LNCaP clone FGC (cell line): Measurements from ENCODE around the gene TPCN2.
"Not testable (repeated sequence)": the region's sequence is repeated elsewhere in the genome, so short reads cannot be mapped to it uniquely, and the experiment has no call there.

Experiments used
- DNase-seq: peaks from one replicate; pipeline ENCODE4 v3.0.0-alpha.2; 2011; ENCODE audit warnings: low read depth
- H3K4me3 ChIP-seq: 2 replicates; pipeline ENCODE4 v1.5.1; 2011; ENCODE audit warnings: mild to moderate bottlenecking, low read depth, low read length, control low read depth
- CTCF ChIP-seq: IDR thresholded peaks from 2 replicates; pipeline ENCODE4 v1.5.1; 2012; ENCODE audit warnings: mild to moderate bottlenecking; ENCODE audit not compliant: control insufficient read depth, insufficient read depth; ENCODE audit errors: extremely low read depth

The TPCN2 gene

GRCh38 chr11:69136471-69136870 lies 87.7 kb downstream of the TPCN2 start:
- DNase-seq: no peak
- no peak for TF ChIP-seq CTCF
- H3K4me3 ChIP-seq: no peak overlapping the region

GRCh38 chr11:69137151-69137844 lies 88.6 kb downstream of the TPCN2 start:
- no peak for TF ChIP-seq CTCF
- no peak overlapping the region for H3K4me3 ChIP-seq
- no peak for DNase-seq

GRCh38 chr11:69138265-69138664 lies 89.5 kb downstream of the TPCN2 start:
- H3K4me3 ChIP-seq: no peak overlapping the region
- no peak for DNase-seq
- TF ChIP-seq CTCF: no peak

GRCh38 chr11:69140161-69140560 lies 91.4 kb downstream of the TPCN2 start:
- not testable (repeated sequence) for DNase-seq, H3K4me3 ChIP-seq

- DNase-seq: no peak
- no peak overlapping the region for H3K4me3 ChIP-seq
- TF ChIP-seq CTCF: no peak
Observed at GRCh38 chr11:69140635-69141034, 91.9 kb downstream of the TPCN2 start.

- TF ChIP-seq CTCF: no peak
- no peak overlapping the region for H3K4me3 ChIP-seq
- DNase-seq: no peak
Observed at GRCh38 chr11:69141742-69142141, 93.0 kb downstream of the TPCN2 start.

GRCh38 chr11:69142895-69143294 lies 94.2 kb downstream of the TPCN2 start:
- no peak for DNase-seq
- TF ChIP-seq CTCF: no peak
- no peak overlapping the region for H3K4me3 ChIP-seq
